ENCODE data around the gene MYMK.

GRCh38 chr9:133507246-133507965, 17.4 kb downstream of the MYMK start:
- TF ChIP-seq CTCF (IDR thresholded peaks at IDR 0.05) (no peak), POLR2A (IDR thresholded peaks at IDR 0.05) (no peak)
